DOHH2 (cell line): Measurements from ENCODE around the gene FIBCD1.

Experiments
- H3F3A ChIP-seq: fragments of 200-600 bp; sonication (generic), shearing (Covaris generic); 2 replicates; pipeline ENCODE4 v1.6.0; 2016; ENCODE audit warnings: antibody characterized with exemption, mild to moderate bottlenecking; ENCODE audit not compliant: control insufficient read depth, insufficient read depth
- H3K27ac ChIP-seq: fragments of 200-600 bp; sonication (generic); 2 replicates; pipeline ENCODE4 v1.5.1; 2014; ENCODE audit warnings: low read depth, mild to moderate bottlenecking, low read length, moderate library complexity
- H3K27me3 ChIP-seq: fragments of 200-600 bp; sonication (generic); 2 replicates; pipeline ENCODE4 v1.6.1; 2014; ENCODE audit warnings: mild to moderate bottlenecking, low read length, mixed read lengths; ENCODE audit not compliant: control insufficient read depth
- H3K36me3 ChIP-seq: fragments of 200-600 bp; sonication (generic); 2 replicates; pipeline ENCODE4 v1.6.1; 2014; ENCODE audit warnings: mild to moderate bottlenecking, low read length, moderate library complexity, mixed read lengths; ENCODE audit not compliant: control insufficient read depth
- H3K4me1 ChIP-seq: fragments of 200-600 bp; sonication (generic); 2 replicates; pipeline ENCODE4 v1.6.1; 2014; ENCODE audit warnings: mild to moderate bottlenecking, low read length, mixed read lengths; ENCODE audit not compliant: control insufficient read depth
- H3K4me2 ChIP-seq: fragments of 200-600 bp; sonication (generic); 2 replicates; pipeline ENCODE4 v1.6.0; 2014; ENCODE audit warnings: mild to moderate bottlenecking, low read length, moderate library complexity
- H3K4me3 ChIP-seq: fragments of 200-600 bp; sonication (generic); 2 replicates; pipeline ENCODE4 v1.5.1; 2014; ENCODE audit warnings: mild to moderate bottlenecking, low read length, mixed read lengths
- H3K79me2 ChIP-seq: fragments of 200-600 bp; sonication (generic); 2 replicates; pipeline ENCODE4 v1.6.1; 2014; ENCODE audit warnings: mild to moderate bottlenecking, low read length, mixed read lengths; ENCODE audit not compliant: control insufficient read depth
- H3K9me2 ChIP-seq: fragments of 200-600 bp; sonication (generic); replicated peaks from 2 replicates; pipeline ENCODE4 v1.6.1; 2014; ENCODE audit warnings: mild to moderate bottlenecking, low read length, mixed read lengths; ENCODE audit not compliant: control insufficient read depth
- H3K9me3 ChIP-seq: fragments of 200-600 bp; sonication (generic); 2 replicates; pipeline ENCODE4 v1.6.1; 2014; ENCODE audit warnings: antibody characterized with exemption, low read length, mixed read lengths; ENCODE audit not compliant: control insufficient read depth, insufficient read depth
- H4K20me1 ChIP-seq: fragments of 200-600 bp; sonication (generic); 2 replicates; pipeline ENCODE4 v1.6.0; 2014; ENCODE audit warnings: low read depth, mild to moderate bottlenecking, antibody characterized with exemption, low read length, moderate library complexity; ENCODE audit not compliant: control insufficient read depth, insufficient read depth
- EZH2phosphoT487 ChIP-seq: fragments of 200-600 bp; sonication (generic); IDR thresholded peaks from 2 replicates; pipeline ENCODE4 v1.6.1; 2017; ENCODE audit warnings: borderline replicate concordance, mild to moderate bottlenecking, antibody characterized with exemption, low read length, moderate library complexity, mixed read lengths
- TF ChIP-seq, protein P1 (sequence below): fragments of 200-600 bp; sonication (generic); IDR thresholded peaks from one replicate; pipeline ENCODE4 v1.5.1; 2014; ENCODE audit warnings: antibody characterized with exemption, mild to moderate bottlenecking, low read depth, low read length; ENCODE audit not compliant: poor library complexity, severe bottlenecking

FIBCD1 gene

DNA sequence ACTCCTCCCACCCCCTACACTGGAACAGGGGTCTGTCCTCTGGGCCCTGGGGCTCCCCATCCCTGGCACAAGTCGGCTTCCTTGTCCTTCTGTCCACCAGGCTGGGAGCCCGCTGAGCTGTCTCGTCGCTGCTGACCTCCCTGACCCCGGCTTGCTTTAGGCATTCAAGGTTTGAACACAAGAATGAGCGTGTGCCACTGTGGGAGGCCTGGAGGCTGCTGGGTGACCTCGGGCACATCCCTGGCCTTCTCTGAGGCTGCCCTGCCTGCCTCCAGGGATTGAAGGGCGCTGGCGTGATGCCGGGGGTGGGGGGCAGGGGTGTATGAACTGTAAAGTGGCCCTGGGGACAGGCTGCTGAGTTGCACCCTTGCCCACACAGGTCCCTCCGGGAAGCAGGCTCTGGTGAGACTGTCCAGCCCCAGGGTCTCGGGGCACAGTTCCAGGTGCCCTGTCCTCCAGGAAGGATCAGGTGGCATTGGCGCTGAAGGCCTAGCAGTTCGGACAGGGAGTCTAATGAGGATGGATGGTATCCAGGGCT lies 18.2 kb downstream of the FIBCD1 start:
- no peaks in the 10 kb centered on the region for H4K20me1 ChIP-seq
- no peak overlapping the region for H3K27ac ChIP-seq
- no peaks in the 10 kb centered on the region for H3K36me3 ChIP-seq
- no peaks in the 10 kb centered on the region for H3F3A ChIP-seq
- TF ChIP-seq, protein P1, sequence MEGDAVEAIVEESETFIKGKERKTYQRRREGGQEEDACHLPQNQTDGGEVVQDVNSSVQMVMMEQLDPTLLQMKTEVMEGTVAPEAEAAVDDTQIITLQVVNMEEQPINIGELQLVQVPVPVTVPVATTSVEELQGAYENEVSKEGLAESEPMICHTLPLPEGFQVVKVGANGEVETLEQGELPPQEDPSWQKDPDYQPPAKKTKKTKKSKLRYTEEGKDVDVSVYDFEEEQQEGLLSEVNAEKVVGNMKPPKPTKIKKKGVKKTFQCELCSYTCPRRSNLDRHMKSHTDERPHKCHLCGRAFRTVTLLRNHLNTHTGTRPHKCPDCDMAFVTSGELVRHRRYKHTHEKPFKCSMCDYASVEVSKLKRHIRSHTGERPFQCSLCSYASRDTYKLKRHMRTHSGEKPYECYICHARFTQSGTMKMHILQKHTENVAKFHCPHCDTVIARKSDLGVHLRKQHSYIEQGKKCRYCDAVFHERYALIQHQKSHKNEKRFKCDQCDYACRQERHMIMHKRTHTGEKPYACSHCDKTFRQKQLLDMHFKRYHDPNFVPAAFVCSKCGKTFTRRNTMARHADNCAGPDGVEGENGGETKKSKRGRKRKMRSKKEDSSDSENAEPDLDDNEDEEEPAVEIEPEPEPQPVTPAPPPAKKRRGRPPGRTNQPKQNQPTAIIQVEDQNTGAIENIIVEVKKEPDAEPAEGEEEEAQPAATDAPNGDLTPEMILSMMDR: no peak
- no peak for TF ChIP-seq EZH2phosphoT487
- H3K4me3 ChIP-seq: no peak overlapping the region
- peaks cover 3% of the 10 kb centered on the region for H3K4me1 ChIP-seq
- H3K79me2 ChIP-seq: no peaks in the 10 kb centered on the region
- H3K9me2 ChIP-seq: no peaks in the 10 kb centered on the region
- H3K9me3 ChIP-seq: no peaks in the 10 kb centered on the region
- H3K27me3 ChIP-seq: no peaks in the 10 kb centered on the region; the same call in 1 of the 2 replicates
- H3K4me2 ChIP-seq: no peak overlapping the region

DNA sequence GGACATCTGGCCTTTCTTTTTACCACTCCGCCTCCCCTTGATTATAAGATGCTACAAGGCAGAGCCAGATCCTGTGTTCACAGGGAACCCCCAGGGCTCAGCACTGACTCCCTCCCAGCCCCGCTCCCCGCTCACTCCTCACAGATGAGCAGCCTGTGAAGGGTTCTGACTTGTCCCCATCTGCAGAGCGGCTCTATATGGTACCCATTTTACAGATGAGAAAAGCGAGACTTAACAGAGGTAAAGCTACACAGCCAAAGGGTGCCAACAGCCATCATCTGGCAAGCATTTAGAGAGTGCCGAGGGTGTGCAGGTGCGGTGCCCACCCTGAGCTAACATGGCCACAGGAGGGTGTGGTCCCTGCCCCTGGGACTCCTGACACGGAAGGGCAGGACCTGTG lies 18.8 kb downstream of the FIBCD1 start:
- no peaks in the 10 kb centered on the region for H3K9me3 ChIP-seq
- no peaks in the 10 kb centered on the region; the same call in 1 of the 2 replicates for H3K27me3 ChIP-seq
- no peaks in the 10 kb centered on the region for H3K79me2 ChIP-seq

DNA sequence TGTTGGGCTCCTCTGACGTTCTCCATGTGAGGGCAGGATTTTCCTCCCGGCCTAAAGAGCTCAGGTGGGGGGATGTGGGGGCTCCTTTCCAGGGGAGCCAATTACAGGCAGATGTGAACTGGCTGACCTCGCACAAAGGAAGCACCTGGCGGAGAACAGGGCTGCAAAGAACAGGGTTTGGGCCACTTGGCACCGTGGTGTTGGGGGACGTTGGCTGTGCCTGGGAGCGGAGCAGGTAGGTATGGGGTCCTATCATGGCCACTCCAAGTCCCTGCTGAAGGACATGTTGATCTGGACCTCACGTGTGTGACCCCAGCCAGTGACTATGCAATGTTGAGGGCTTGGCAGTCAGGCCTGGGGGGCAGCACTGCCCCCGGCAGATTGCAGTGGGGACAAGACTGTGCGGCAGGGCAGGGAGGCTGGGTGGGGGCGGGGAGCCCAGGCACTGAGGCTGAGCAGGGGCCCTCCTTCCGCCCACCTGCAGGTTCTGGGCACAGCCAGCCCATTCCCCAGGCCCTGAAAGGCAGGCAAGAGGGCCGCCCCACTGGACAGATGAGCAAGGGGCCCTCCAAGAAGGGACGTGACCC lies 19.4 kb downstream of the FIBCD1 start:
- no peaks in the 10 kb centered on the region for H4K20me1 ChIP-seq

More for the DNA sequence above, 18.8 kb downstream of the FIBCD1 start:
- no peaks in the 10 kb centered on the region for H3K4me1 ChIP-seq
- no peak overlapping the region for H3K4me2 ChIP-seq
- TF ChIP-seq, protein P1: no peak
- TF ChIP-seq EZH2phosphoT487: no peak
- no peak overlapping the region for H3K4me3 ChIP-seq
- H3K36me3 ChIP-seq: no peaks in the 10 kb centered on the region
- no peaks in the 10 kb centered on the region for H3K9me2 ChIP-seq
- no peak overlapping the region for H3K27ac ChIP-seq
- no peaks in the 10 kb centered on the region for H4K20me1 ChIP-seq
- no peaks in the 10 kb centered on the region for H3F3A ChIP-seq

More for the DNA sequence above, 19.4 kb downstream of the FIBCD1 start:
- H3K79me2 ChIP-seq: no peaks in the 10 kb centered on the region
- H3K9me3 ChIP-seq: no peaks in the 10 kb centered on the region
- no peak overlapping the region for H3K4me2 ChIP-seq
- no peak overlapping the region for H3K4me3 ChIP-seq
- TF ChIP-seq, protein P1: no peak
- no peak for TF ChIP-seq EZH2phosphoT487
- H3K27me3 ChIP-seq: no peaks in the 10 kb centered on the region
- H3K27ac ChIP-seq: no peak overlapping the region
- no peaks in the 10 kb centered on the region for H3F3A ChIP-seq
- H3K36me3 ChIP-seq: no peaks in the 10 kb centered on the region
- H3K9me2 ChIP-seq: no peaks in the 10 kb centered on the region
- no peaks in the 10 kb centered on the region for H3K4me1 ChIP-seq
